Loucy (cell line): ENCODE measurements around the gene AGBL5.

Experiments
- EZH2phosphoT487 ChIP-seq: fragments of 200-600 bp; IDR thresholded peaks from 2 replicates; pipeline ENCODE4 v1.6.1; 2018; ENCODE audit warnings: antibody characterized with exemption, mild to moderate bottlenecking, moderate library complexity, borderline replicate concordance
- TF ChIP-seq, protein P1 (sequence below): fragments of 200-600 bp; sonication (generic); conservative IDR thresholded peaks from 2 replicates; pipeline ENCODE4 v1.5.1; 2014; ENCODE audit warnings: mild to moderate bottlenecking, antibody characterized with exemption, low read length

DNA sequence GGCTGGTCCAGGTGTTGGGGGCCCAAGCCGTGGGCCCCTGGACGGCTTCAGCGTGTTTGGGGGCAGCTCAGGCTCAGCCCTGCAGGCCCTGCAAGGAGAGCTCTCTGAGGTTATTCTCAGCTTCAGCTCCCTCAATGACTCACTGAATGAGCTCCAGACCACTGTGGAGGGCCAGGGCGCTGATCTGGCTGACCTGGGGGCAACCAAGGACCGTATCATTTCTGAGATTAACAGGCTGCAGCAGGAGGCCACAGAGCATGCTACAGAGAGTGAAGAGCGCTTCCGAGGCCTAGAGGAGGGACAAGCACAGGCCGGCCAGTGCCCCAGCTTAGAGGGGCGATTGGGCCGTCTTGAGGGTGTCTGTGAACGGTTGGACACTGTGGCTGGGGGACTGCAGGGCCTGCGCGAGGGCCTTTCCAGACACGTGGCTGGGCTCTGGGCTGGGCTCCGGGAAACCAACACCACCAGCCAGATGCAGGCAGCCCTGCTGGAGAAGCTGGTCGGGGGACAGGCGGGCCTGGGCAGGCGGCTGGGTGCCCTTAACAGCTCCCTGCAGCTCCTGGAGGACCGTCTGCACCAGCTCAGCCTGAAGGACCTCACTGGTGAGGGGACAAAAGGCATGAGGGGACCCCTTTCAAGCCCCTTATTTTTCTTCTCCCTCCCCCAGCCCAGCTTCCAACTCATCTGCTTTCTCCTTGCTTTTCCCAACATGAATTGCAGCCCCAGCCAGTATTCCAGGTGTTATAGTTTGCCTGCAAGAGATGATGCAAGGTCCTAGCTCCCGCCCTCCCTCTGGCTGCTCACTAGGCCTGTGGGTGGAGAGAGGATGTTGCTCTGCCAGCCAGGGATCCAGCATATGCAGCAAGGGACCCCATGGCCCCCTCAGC is 32.2 kb downstream of the AGBL5 start:
- TF ChIP-seq, protein P1, sequence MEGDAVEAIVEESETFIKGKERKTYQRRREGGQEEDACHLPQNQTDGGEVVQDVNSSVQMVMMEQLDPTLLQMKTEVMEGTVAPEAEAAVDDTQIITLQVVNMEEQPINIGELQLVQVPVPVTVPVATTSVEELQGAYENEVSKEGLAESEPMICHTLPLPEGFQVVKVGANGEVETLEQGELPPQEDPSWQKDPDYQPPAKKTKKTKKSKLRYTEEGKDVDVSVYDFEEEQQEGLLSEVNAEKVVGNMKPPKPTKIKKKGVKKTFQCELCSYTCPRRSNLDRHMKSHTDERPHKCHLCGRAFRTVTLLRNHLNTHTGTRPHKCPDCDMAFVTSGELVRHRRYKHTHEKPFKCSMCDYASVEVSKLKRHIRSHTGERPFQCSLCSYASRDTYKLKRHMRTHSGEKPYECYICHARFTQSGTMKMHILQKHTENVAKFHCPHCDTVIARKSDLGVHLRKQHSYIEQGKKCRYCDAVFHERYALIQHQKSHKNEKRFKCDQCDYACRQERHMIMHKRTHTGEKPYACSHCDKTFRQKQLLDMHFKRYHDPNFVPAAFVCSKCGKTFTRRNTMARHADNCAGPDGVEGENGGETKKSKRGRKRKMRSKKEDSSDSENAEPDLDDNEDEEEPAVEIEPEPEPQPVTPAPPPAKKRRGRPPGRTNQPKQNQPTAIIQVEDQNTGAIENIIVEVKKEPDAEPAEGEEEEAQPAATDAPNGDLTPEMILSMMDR = no peak
- no peak for TF ChIP-seq EZH2phosphoT487
